ENCODE results near the gene MAEA. TPM values are rescaled to one million over a fixed set of nuclear protein-coding genes. Genes with fewer than 3 reads are reported as not detected.

MAEA gene
- total and polyA plus RNA-seq, 8 donors = 28.6 to 74.7 (median 32.7) TPM

DNA sequence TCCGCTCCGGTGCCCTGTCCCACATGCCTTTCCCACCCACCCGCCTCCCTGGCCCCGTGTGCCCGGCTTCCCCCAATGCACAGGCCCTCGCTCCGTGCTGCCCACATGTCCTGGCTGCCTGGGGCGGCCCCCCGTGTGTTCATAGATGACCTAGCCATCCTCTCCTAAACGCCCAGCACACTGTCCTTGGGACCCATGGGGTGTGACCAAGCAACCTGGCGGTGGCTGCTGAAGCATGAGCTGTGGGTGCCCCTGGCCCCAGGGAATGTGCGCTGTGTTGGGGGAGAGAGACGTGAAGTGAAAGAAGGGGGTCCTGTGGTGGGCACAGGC lies 28.3 kb downstream of the MAEA start:
- H3K4me1 ChIP-seq = no peaks in the 10 kb centered on the region
- DNase-seq = peak in 1 of 6 donors; percentile 64
- H3K27me3 ChIP-seq = no peaks in the 10 kb centered on the region
- H3K9me3 ChIP-seq = no peaks in the 10 kb centered on the region
- H3K36me3 ChIP-seq = peaks cover 0 to 33% (median 13%) of the 10 kb centered on the region in 3 donors
- no peak overlapping the region for H3K27ac ChIP-seq
- peak in 1 of 4 donors; percentile 17 for ATAC-seq
- H3K4me3 ChIP-seq = no peak overlapping the region
- intact Hi-C loops (cut with DNase I) = no loop called here
- FAIRE-seq = no peak
- 97% methylated on average over 13 of the region's 13 CpGs for WGBS, 2 donors
- TF ChIP-seq, protein P1, sequence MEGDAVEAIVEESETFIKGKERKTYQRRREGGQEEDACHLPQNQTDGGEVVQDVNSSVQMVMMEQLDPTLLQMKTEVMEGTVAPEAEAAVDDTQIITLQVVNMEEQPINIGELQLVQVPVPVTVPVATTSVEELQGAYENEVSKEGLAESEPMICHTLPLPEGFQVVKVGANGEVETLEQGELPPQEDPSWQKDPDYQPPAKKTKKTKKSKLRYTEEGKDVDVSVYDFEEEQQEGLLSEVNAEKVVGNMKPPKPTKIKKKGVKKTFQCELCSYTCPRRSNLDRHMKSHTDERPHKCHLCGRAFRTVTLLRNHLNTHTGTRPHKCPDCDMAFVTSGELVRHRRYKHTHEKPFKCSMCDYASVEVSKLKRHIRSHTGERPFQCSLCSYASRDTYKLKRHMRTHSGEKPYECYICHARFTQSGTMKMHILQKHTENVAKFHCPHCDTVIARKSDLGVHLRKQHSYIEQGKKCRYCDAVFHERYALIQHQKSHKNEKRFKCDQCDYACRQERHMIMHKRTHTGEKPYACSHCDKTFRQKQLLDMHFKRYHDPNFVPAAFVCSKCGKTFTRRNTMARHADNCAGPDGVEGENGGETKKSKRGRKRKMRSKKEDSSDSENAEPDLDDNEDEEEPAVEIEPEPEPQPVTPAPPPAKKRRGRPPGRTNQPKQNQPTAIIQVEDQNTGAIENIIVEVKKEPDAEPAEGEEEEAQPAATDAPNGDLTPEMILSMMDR (IDR thresholded peaks at IDR 0.05) = no peak

DNA sequence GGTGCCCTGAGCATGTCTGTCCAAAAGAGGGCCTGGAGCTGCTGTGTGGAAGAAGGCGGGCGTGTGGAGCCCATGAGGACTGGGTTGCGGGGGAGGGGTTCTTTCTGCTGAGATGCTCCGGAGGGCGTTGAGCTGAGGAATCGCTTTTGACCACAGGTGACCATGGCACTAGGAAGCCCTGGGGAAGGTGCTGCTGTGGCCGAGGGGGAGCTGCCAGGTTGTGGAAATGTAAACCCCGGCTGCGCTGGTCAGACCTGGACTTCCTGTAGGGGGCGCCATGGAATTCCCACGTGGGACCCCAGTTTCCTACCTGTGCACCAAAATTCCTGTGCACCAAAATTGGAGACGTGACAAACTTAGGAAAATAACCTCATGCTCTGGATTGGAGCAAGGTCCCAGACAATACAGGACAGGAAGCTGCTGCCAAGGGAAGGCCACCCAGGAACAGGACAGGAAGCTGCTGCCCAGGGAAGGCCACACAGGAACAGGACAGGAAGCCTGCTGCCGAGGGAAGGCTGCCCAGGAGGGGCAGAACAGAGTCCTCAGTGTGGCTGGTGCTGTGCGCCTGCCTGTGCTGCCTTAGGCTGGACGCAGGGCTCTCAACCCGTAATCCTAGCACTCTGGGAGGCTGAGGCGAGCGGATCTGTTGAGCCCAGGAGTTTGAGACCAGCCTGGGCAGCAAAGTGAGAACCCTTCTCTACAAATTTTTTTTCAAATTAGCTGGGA lies 29.0 kb downstream of the MAEA start:
- peak in 2 of 4 donors; percentile 10 to 24 for ATAC-seq
- peaks cover 0 to 30% (median 16%) of the 10 kb centered on the region in 3 donors for H3K36me3 ChIP-seq
- TF ChIP-seq, protein P1 (IDR thresholded peaks at IDR 0.05) = no peak
- no peaks in the 10 kb centered on the region for H3K27me3 ChIP-seq
- intact Hi-C loops (cut with DNase I) = no loop called here
- H3K4me1 ChIP-seq = no peaks in the 10 kb centered on the region
- no peak for FAIRE-seq
- DNase-seq = peak in 2 of 6 donors; percentile 17 to 34
- no peak overlapping the region for H3K27ac ChIP-seq
- no peak overlapping the region for H3K4me3 ChIP-seq
- WGBS, 2 donors = 89 to 92% methylated on average over 18 of the region's 18 CpGs
- no peaks in the 10 kb centered on the region for H3K9me3 ChIP-seq

DNA sequence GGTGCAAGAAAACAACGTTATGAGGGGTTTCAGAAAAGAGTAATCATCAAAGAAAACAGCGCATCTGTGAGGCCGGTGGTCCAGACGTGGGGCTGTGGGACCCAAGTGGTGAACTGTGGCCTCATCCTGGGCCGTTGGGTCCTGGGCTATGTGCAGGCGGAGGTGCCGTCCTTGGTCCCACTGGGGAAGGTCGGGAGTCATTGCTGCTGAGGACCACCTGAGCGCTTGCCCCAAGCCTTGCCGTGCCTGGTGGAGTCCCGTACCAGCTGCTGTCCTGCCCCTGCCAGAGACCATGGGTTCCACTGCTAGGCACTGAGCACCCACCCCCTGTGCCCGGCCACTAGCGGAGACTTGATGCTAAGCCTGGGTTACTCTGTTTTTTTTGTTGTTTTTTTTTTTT lies 31.8 kb downstream of the MAEA start:
- Histone ChIP-seq H3K27ac (no peak overlapping the region), H3K36me3 (peaks cover 0 to 15% (median 13%) of the 10 kb centered on the region in 3 donors), H3K4me3 (no peak overlapping the region), H3K27me3 (no peaks in the 10 kb centered on the region), H3K4me1 (no peaks in the 10 kb centered on the region), H3K9me3 (no peaks in the 10 kb centered on the region)
- FAIRE-seq (no peak), DNase-seq (peak in 2 of 6 donors; percentile 9 to 49), ATAC-seq (no peak)
- 86 to 90% methylated on average over 13 of the region's 13 CpGs for WGBS, 2 donors
- intact Hi-C loops (cut with DNase I) = no loop called here
- TF ChIP-seq, protein P1 (IDR thresholded peaks at IDR 0.05) = no peak

DNA sequence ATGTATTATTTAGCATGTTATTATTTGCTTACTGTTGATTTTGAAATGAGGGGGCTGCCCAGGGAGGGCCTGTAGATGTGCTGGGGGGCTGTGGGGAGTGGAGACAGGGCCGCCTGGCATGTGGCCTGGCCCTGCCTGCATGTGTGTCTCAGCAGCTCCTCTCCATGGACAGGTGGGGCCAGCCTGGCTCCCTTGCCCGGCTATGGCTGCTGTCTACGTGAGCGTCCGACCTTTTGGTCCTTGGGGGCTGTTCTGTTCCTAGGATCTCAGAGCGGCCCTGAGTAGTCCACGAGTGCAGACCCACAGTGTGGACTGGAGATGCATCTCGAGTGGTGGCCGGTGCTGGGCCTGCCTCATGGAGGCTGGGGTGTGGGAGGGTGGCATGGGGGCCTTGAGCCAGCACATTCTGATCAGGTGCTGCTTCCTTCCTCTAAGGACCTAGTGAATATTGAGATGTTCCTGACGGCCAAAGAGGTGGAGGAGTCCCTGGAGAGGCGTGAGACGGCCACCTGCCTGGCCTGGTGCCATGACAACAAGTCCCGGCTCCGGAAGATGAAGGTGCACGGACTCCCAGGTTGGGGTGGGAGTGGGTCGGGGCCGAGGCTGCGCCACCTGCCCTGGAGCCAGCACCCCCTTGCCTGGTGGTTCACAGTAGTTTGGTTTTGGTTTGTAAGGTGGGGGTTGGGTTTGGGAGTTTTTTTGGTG lies 32.4 kb downstream of the MAEA start:
- no peaks in the 10 kb centered on the region for H3K27me3 ChIP-seq
- H3K4me1 ChIP-seq = no peaks in the 10 kb centered on the region
- ATAC-seq (no peak), FAIRE-seq (no peak), DNase-seq (peak in 2 of 6 donors; percentile 23 to 66)
- H3K4me3 ChIP-seq = no peak overlapping the region
- TF ChIP-seq, protein P1 (IDR thresholded peaks at IDR 0.05) = no peak
- no peak overlapping the region for H3K27ac ChIP-seq
- H3K36me3 ChIP-seq = peaks cover 0 to 13% (median 12%) of the 10 kb centered on the region in 3 donors
- H3K9me3 ChIP-seq = no peaks in the 10 kb centered on the region
- 92% methylated on average over 18 of the region's 18 CpGs for WGBS, 2 donors
- intact Hi-C loops (cut with DNase I) = no loop called here

DNA sequence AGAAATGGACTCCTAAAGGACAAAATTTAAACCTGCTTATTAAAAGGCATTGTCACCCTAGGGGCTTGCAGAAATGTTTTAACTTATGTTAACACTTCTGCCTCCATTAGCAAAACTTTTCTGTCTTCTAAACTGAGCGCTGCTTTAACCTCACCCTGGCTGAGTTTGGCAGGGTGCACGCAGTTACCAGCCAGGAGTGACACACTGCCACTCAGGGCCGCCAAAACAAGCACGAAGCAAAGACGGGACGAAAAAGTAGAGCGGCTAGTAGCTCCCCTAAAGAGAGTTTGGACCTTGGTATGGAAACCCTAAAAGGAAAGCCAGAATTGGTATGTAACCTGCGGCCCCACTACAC lies 33.6 kb downstream of the MAEA start:
- peaks cover 2 to 11% (median 11%) of the 10 kb centered on the region in 3 donors for H3K36me3 ChIP-seq
- intact Hi-C loops (cut with DNase I) = no loop called here
- DNase-seq = no peak
- TF ChIP-seq, protein P1 (IDR thresholded peaks at IDR 0.05) = no peak
- no peak overlapping the region for H3K4me3 ChIP-seq
- FAIRE-seq = no peak
- no peaks in the 10 kb centered on the region for H3K27me3 ChIP-seq
- H3K4me1 ChIP-seq = no peaks in the 10 kb centered on the region
- H3K27ac ChIP-seq = no peak overlapping the region
- ATAC-seq = no peak
- WGBS, 2 donors = 97 to 98% methylated on average over 8 of the region's 8 CpGs
- no peaks in the 10 kb centered on the region for H3K9me3 ChIP-seq

Data from pancreas (tissue), 10 donors.